ENCODE data around the gene GYPC. TPM values are rescaled to one million over a fixed set of nuclear protein-coding genes. Genes with fewer than 3 reads are reported as not detected.
A peak's percentile ranks its signal among the peaks of the same experiment; 100 is the strongest.

The GYPC gene
- total RNA-seq, 4 donors from 2014 or later, result 19.1 to 40.2 (median 28.5) TPM

DNA sequence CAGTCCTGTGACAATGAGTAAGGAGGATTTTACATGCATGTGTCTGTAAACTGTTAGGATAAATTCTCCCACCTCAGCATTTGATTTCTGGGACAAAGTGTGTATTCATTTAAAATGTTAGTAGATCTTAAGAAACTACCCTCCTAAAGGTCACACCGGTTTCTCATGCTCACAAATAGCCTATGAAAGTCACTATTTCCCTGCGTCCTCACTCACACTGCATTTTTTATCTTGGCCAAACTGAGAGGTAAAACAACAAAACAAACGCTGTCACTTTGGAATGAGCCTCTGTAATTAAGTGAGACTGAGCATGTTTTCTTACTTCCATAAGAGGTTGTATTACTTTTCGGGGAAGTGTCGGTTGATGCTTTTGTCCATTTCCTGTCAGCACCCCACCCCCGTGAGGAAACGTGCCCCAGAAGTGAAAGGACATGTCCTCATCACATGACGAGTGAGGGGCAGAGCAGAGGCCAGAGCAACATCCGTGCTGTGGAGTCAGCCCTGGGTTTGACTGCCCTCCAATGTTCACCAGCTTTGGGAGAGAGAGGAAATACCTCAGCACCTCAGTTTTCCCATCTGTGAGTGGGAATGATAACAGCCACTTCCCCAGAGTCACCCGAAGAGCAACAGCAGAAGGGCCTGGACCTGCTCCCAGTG lies 3.1 kb downstream of the GYPC start:
- in situ Hi-C loops (cut with MboI; ENCODE audit: low pct_ligation_motif_present in 1 of 4, low pct_unique_long_range_greater_than_20kb in 1 of 4, low sequenced_read_pairs in 3 of 4) (no loop called here), intact Hi-C loops (cut with DNase I; ENCODE audit: low total_unique reads) (no loop called here)
- peaks cover 22 to 50% (median 26%) of the 10 kb centered on the region in 4 donors for H3K4me1 ChIP-seq
- WGBS, 2 donors (ENCODE audit: low coverage in 1 of 2), result 15 to 36% methylated on average over 3 to 10 of the region's 10 CpGs
- TF ChIP-seq EP300 (IDR thresholded peaks at IDR 0.05; ENCODE audit: low read depth) (peak; percentile 60), POLR2A (IDR thresholded peaks at IDR 0.05) (no peak), POLR2AphosphoS5 (IDR thresholded peaks at IDR 0.05) (peak in 2 of 3 donors; percentile 25 to 35)
- TF ChIP-seq, protein P1, sequence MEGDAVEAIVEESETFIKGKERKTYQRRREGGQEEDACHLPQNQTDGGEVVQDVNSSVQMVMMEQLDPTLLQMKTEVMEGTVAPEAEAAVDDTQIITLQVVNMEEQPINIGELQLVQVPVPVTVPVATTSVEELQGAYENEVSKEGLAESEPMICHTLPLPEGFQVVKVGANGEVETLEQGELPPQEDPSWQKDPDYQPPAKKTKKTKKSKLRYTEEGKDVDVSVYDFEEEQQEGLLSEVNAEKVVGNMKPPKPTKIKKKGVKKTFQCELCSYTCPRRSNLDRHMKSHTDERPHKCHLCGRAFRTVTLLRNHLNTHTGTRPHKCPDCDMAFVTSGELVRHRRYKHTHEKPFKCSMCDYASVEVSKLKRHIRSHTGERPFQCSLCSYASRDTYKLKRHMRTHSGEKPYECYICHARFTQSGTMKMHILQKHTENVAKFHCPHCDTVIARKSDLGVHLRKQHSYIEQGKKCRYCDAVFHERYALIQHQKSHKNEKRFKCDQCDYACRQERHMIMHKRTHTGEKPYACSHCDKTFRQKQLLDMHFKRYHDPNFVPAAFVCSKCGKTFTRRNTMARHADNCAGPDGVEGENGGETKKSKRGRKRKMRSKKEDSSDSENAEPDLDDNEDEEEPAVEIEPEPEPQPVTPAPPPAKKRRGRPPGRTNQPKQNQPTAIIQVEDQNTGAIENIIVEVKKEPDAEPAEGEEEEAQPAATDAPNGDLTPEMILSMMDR (IDR thresholded peaks at IDR 0.05), result no peak
- no peaks in the 10 kb centered on the region for H3K9me3 ChIP-seq
- no peaks in the 10 kb centered on the region for H3K36me3 ChIP-seq
- no peak overlapping the region for H3K4me3 ChIP-seq
- peak overlapping the region; percentile 90 to 95 (median 94) for H3K27ac ChIP-seq
- peak; percentile 68 for DNase-seq
- peaks cover 7% of the 10 kb centered on the region for H3K27me3 ChIP-seq

DNA sequence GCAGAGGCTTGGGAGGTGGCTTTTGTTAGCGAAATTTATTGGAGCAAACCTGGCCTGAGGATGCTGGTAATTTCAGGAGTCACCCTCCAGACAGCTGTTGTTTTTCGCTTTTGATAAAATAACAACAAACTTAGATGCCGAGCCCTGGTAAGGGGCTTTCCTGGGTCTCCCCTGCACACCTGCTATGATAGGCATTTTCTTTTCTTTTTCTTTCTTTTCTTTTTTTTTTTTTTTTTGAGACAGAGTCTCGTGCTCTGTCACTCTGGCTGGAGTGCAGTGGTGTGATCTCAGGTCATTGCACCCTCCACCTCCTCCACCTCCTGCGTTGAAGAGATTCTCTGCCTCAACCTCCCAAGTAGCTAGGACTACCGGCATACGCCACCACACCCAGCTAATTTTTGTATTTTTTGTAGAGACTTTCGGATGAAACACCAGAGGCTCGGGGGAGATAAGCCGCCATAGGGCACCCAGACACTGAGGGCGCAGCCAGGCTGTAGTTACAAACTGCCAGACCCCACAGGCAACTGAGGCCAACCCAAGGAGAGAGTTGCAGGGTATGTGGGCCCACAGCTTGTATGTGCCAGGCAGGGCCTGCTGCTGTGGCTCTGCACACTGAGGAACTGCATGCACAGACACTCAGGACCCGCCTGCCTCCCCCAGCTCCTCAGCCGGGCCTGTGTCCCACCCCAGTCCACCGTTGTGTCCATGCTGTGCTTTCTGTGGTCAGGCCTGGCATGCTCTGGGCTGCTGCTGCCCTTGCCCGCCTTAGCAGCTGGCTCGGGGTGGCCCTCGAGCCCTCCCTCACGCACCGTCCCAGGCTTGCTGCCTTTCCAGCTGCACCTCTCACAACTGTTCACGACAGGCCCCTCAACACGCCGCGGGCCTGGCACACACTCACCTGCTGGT lies 3.9 kb downstream of the GYPC start:
- in situ Hi-C loops (cut with MboI; ENCODE audit: low pct_ligation_motif_present in 1 of 4, low pct_unique_long_range_greater_than_20kb in 1 of 4, low sequenced_read_pairs in 3 of 4), result no loop called here
- intact Hi-C loops (cut with DNase I; ENCODE audit: low total_unique reads), result no loop called here
- DNase-seq, result no peak
- Histone ChIP-seq H3K27me3 (peaks cover 7% of the 10 kb centered on the region), H3K36me3 (no peaks in the 10 kb centered on the region), H3K4me3 (no peak overlapping the region), H3K4me1 (peaks cover 22 to 58% (median 29%) of the 10 kb centered on the region in 4 donors), H3K27ac (peak overlapping the region; percentile 90 to 95 (median 94)), H3K9me3 (no peaks in the 10 kb centered on the region)
- WGBS, 2 donors (ENCODE audit: low coverage in 1 of 2), result 84% methylated on average over 23 of the region's 23 CpGs; no CpG with 5 or more reads in 1 of the 2 donors
- TF ChIP-seq EP300 (IDR thresholded peaks at IDR 0.05; ENCODE audit: low read depth), result no peak
- no peak for TF ChIP-seq POLR2AphosphoS5 (IDR thresholded peaks at IDR 0.05)
- TF ChIP-seq, protein P1 (IDR thresholded peaks at IDR 0.05), result no peak
- no peak for TF ChIP-seq POLR2A (IDR thresholded peaks at IDR 0.05)

DNA sequence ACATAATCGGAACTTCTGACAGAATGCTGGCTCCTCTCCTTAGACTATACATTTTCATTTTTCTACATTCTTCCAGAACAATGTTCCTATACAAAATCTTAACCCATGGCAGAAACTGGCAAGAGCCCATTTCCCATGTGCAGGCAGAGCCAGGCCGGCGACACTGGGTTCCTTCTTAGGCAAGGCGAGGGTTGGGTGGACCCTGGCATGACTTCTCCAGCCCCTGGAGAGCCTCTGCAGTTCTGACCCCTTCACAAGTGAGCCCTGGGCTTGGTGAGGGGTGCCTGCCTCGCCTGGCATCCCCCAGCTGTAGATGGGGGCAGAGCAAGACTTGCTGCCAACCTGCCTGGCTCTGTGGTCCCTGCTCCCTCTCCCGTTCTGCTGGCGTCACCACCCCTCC lies 5.0 kb downstream of the GYPC start:
- H3K36me3 ChIP-seq, result no peaks in the 10 kb centered on the region
- H3K27ac ChIP-seq, result peak overlapping the region in 2 of 4 donors; percentile 93 to 95
- intact Hi-C loops (cut with DNase I; ENCODE audit: low total_unique reads), result no loop called here
- H3K4me1 ChIP-seq, result peaks cover 22 to 58% (median 29%) of the 10 kb centered on the region in 4 donors
- whole genome bisulfite sequencing, 2 donors (ENCODE audit: low coverage in 1 of 2), result 40 to 82% methylated on average over 1 to 7 of the region's 7 CpGs
- TF ChIP-seq POLR2A (IDR thresholded peaks at IDR 0.05) (no peak), EP300 (IDR thresholded peaks at IDR 0.05; ENCODE audit: low read depth) (no peak), POLR2AphosphoS5 (IDR thresholded peaks at IDR 0.05) (no peak)
- TF ChIP-seq, protein P1 (IDR thresholded peaks at IDR 0.05), result no peak
- in situ Hi-C loops (cut with MboI; ENCODE audit: low pct_ligation_motif_present in 1 of 4, low pct_unique_long_range_greater_than_20kb in 1 of 4, low sequenced_read_pairs in 3 of 4), result no loop called here
- H3K27me3 ChIP-seq, result peaks cover 6% of the 10 kb centered on the region
- no peaks in the 10 kb centered on the region for H3K9me3 ChIP-seq
- H3K4me3 ChIP-seq, result no peak overlapping the region
- no peak for DNase-seq

Measured in transverse colon (tissue), 4 donors.